IgD-negative memory B cell (primary cell): ENCODE measurements around the gene SFTPB. TPM values are rescaled to one million over a fixed set of nuclear protein-coding genes. Genes with fewer than 3 reads are reported as not detected.

Experiments
- H3K27ac Mint-ChIP-seq, 3 donors: one replicate each; pipeline ENCODE4 v1.8.0; 2020 to 2022; ENCODE audit warnings: mild to moderate bottlenecking in 3 of 3, mixed read lengths in 3 of 3, moderate library complexity in 1 of 3
- H3K27me3 Mint-ChIP-seq: one replicate; pipeline ENCODE4 v1.8.0; 2021; ENCODE audit warnings: mixed read lengths
- H3K36me3 Mint-ChIP-seq: one replicate; pipeline ENCODE4 v1.8.0; 2020; ENCODE audit warnings: mild to moderate bottlenecking, mixed read lengths
- H3K4me1 Mint-ChIP-seq, 3 donors: one replicate each; pipeline ENCODE4 v1.8.0; 2020 to 2022; ENCODE audit warnings: mixed read lengths in 3 of 3, mild to moderate bottlenecking in 1 of 3
- H3K4me3 Mint-ChIP-seq, 4 donors: one replicate each; pipeline ENCODE4 v1.8.0; 2020 to 2022; ENCODE audit warnings: mild to moderate bottlenecking in 4 of 4, mixed read lengths in 4 of 4, moderate library complexity in 3 of 4
- H3K9me3 Mint-ChIP-seq, 3 donors: one replicate each; pipeline ENCODE4 v1.8.0; 2020 to 2021; ENCODE audit warnings: mixed read lengths in 3 of 3, mild to moderate bottlenecking in 1 of 3
- polyA plus RNA-seq: library from polyadenylated mRNA; unstranded; fragments of 300-500 nt; fragmentation: Illumina TruSeq; gene quantifications from one replicate; pipeline ENCODE4 v1.2.3, GENCODE V29; 2021

SFTPB gene
- polyA plus RNA-seq, 1 donor from 2014 or later = not detected

DNA sequence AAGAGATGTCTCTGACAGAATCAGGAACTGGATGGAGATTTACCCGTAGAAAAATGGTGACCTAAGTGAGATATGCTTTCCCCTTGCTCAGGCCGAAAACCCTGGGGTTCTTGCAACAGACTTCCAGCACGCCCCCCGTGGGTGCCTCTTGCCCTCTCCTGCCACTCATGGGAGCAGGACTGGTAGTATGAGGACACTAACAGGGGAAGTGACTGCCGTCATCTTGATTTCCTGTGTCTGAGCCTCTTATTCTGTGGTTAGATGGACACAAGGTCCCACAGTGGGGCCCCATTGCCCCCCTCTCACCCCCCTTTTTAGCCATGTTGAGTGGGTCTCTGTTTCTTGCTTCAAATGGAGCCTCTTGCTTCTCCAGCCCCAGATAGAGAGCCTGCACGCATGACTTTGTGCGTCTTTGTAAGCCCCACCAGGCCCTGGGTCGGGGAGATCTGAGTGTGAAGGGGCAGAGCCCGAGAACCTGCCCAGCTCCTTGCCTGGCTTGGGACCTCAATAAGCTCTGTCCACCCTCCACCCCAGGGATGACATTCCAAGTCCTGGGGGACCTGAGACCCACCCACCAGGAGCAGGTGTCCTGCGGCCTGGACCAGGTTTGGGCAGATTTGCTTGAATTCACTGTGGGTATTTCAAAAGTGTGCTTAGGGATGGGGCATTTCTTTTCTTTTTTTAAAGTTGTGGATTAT lies 38.7 kb upstream of the SFTPB start:
- H3K27ac Mint-ChIP-seq = peak overlapping the region; percentile 2 to 71 (median 30)
- H3K4me3 Mint-ChIP-seq = peak overlapping the region in 3 of 4 donors; percentile 8 to 83 (median 15)
- H3K27me3 Mint-ChIP-seq = peaks cover 10% of the 10 kb centered on the region
- H3K4me1 Mint-ChIP-seq = peaks cover 22 to 38% (median 29%) of the 10 kb centered on the region in 3 donors
- H3K9me3 Mint-ChIP-seq = no peaks in the 10 kb centered on the region
- no peaks in the 10 kb centered on the region for H3K36me3 Mint-ChIP-seq

DNA sequence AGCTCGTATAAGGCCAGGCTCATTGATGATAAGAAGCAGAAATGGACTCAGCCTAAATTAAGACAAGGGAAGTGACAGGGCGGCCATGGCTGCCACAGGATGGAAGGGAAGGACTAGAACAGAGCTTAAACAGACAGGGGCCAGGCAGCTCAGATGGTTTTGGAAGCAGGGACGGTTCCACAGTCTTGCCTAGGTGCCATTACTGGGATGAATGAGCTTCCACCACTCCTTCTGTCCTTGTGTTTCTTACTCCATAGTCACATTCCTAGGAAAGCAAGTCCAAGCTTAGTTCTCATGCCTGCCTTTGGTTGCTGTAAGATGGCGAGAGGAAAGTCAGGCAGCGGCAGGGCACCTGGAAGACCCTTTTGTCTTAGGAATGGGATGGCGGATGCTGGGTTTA lies 38.1 kb upstream of the SFTPB start:
- H3K4me1 Mint-ChIP-seq = peaks cover 22 to 40% (median 29%) of the 10 kb centered on the region in 3 donors
- peaks cover 3% of the 10 kb centered on the region for H3K27me3 Mint-ChIP-seq
- no peaks in the 10 kb centered on the region for H3K36me3 Mint-ChIP-seq
- peak overlapping the region; percentile 76 to 82 (median 77) for H3K27ac Mint-ChIP-seq
- H3K9me3 Mint-ChIP-seq = no peaks in the 10 kb centered on the region
- peak overlapping the region in 1 of 4 donors; percentile 18 for H3K4me3 Mint-ChIP-seq

DNA sequence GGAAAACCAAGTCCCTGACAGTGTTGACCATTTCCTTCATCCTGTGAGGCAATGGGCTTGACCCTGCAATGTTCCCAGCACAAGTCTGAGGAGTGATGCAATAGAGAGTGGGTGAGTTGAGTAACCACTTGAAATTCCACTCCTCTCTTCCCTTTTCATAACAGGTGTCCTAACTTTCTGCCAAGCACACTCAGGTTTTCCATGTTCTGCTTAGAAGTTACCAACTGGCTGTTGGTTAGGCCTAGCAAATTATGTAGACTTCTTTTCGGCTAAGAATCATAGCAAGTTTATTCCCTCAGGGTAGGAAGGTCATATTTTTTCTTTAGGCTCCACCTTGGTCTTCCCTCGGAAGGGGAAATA lies 37.7 kb upstream of the SFTPB start:
- Mint-ChIP-seq H3K4me3 (peak overlapping the region in 1 of 4 donors; percentile 89), H3K27ac (peak overlapping the region; percentile 76 to 82 (median 77)), H3K4me1 (peaks cover 24 to 40% (median 29%) of the 10 kb centered on the region in 3 donors), H3K36me3 (no peaks in the 10 kb centered on the region), H3K9me3 (no peaks in the 10 kb centered on the region), H3K27me3 (peaks cover 2% of the 10 kb centered on the region)

DNA sequence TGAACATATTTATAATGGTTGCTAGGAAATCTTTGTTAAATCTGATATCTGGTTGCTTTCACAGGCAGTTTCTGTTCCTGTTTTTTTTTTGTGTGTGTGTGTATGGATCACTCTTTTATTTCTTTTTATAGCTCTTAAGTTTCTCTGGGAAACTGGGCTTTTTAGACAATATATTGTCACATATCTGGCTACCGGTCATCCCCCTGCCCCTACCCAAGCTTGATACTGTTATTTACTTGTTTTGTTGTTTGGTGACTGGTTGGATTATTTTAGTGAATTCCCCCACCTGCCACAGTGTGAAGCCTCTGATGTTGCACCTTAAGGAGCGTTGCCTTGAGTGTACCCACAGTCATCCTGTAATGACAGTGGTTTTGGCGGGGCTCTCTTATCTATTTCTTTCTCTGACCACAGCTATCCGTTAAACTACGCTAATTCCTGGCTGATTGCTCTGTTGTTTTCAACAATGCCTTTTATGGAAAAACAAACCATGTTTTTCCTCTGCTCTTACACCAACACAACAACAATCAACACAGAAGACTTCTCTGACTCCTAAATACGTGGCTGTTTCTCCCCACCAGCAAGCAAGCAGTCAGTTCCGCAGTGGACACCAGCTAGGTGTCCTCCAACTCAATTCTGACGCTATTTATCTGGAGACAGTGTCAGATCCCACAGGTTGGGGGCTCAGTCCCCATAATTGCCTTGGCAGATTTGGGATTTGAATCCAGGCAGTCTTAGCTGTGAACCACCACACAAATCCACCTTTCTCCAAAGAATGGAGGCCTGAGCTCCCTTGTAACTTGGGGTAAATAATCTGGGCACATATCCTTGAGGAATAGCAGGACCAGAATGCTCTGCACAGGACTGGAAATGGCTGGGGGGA lies 37.0 kb upstream of the SFTPB start:
- Mint-ChIP-seq H3K36me3 (no peaks in the 10 kb centered on the region), H3K9me3 (no peaks in the 10 kb centered on the region), H3K4me1 (peaks cover 25 to 40% (median 29%) of the 10 kb centered on the region in 3 donors), H3K27me3 (peaks cover 2% of the 10 kb centered on the region), H3K27ac (peak overlapping the region; percentile 77 to 93 (median 82)), H3K4me3 (peak overlapping the region; percentile 46 to 89 (median 80))

DNA sequence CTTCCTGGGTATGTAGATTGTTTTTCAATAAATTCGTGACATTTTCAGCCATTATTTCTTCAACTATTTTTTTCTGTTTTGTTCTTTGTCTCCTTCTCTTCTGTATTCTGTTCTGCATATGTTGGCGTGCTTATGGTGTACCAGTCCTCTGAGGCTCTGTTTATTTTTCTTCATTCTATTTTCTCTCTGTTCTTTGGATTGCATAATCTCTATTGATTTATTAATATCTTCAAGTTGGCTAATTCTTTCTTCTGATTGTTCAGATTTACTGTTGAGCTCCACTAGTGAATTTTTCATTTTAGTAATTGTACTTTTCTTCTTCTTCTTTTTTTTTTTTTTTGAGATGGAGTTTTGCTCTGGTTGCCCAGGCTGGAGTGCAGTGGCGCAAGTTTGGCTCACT lies 36.0 kb upstream of the SFTPB start:
- Mint-ChIP-seq H3K4me1 (peaks cover 25 to 38% (median 29%) of the 10 kb centered on the region in 3 donors), H3K4me3 (peak overlapping the region in 2 of 4 donors; percentile 19 to 88), H3K27ac (peak overlapping the region in 2 of 3 donors; percentile 50 to 82)

DNA sequence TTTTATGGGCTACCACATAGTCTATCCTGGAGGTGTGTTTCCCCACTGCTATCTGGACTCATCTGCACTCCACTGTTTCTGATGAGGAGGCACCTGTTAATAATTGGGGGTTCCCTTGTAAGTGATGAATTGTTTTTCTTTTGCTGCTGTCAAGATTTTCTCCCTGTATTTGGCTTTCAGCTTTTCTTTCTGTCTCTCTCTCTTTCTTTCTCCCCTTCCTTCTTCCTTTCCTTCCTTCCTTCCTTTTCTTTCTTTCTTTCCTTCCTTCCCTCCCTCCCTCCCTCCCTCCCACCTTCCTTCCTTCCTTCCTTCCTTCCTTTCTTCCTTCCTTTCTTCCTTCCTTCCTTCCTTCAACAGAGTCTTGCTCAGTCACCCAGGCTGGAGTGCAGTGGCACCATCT lies 35.3 kb upstream of the SFTPB start:
- Mint-ChIP-seq H3K27me3 (peaks cover 2% of the 10 kb centered on the region), H3K4me1 (peaks cover 25 to 38% (median 29%) of the 10 kb centered on the region in 3 donors), H3K9me3 (no peaks in the 10 kb centered on the region), H3K27ac (peak overlapping the region in 1 of 3 donors; percentile 3), H3K36me3 (no peaks in the 10 kb centered on the region), H3K4me3 (peak overlapping the region in 1 of 4 donors; percentile 30)

More for the DNA sequence above, 36.0 kb upstream of the SFTPB start:
- peaks cover 2% of the 10 kb centered on the region for H3K27me3 Mint-ChIP-seq
- H3K9me3 Mint-ChIP-seq = no peaks in the 10 kb centered on the region
- no peaks in the 10 kb centered on the region for H3K36me3 Mint-ChIP-seq

DNA sequence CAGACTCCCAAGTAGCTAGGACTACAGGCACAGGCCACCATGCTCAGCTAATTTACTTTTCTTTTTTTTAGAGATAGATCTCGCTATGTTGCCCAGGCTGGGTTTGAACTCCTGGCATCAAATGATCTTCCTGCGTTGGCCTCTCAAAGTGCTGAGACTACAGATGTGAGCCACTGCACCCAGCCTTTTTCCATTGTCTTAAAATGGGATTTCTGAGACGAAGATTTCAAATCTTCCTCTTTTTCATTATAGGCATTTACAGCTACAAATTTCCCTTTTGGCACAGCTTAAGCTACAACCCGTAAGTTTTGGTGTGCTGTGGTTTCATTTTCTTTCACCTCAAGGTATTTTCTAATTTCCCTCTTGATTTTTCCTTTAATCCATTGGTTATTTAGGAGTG lies 34.8 kb upstream of the SFTPB start:
- H3K36me3 Mint-ChIP-seq = no peaks in the 10 kb centered on the region
- H3K4me3 Mint-ChIP-seq = peak overlapping the region in 1 of 4 donors; percentile 50
- H3K4me1 Mint-ChIP-seq = peaks cover 25 to 38% (median 29%) of the 10 kb centered on the region in 3 donors
- H3K9me3 Mint-ChIP-seq = no peaks in the 10 kb centered on the region
- H3K27me3 Mint-ChIP-seq = no peaks in the 10 kb centered on the region
- H3K27ac Mint-ChIP-seq = peak overlapping the region in 1 of 3 donors; percentile 3

DNA sequence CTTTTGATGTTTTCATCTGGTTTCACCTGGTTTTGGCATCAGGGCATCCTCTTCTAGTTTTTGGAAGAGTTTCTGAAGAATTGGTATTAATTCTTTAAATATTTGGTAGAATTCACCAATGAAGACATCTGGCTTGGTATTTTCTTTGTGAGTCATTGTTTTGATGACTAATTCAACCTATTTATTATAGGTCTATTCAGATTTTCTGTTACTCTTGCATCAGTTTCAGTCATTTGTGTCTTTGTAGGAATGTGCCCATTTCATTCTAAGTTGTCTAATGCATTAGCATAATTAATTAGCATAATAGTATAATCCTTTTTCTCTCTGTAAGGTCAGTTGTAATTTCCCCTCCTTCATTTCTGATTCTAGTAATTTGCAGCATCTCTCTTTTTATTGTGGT lies 34.2 kb upstream of the SFTPB start:
- no peak overlapping the region for H3K27ac Mint-ChIP-seq
- no peaks in the 10 kb centered on the region for H3K9me3 Mint-ChIP-seq
- H3K4me1 Mint-ChIP-seq = peaks cover 22 to 36% (median 28%) of the 10 kb centered on the region in 3 donors

DNA sequence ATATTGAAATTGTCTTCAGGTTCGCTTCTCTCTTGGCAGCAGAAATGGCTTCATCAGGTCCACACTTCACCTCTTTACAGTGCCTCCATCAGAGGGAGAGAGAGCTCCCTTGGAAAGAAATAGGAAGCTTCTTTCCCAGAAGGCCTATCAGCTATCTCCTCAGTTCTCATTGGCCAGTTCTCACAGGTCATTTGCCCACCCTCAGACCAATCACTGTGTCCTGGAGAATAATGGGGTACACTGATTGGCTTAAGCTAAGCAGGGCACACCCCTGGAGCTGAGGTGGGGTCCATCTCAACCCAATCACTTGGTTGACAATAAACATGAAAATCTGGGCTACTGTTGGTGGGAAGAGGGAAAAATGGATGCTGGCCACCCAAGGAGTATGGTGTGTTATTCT lies 31.3 kb upstream of the SFTPB start:
- peak overlapping the region in 1 of 3 donors; percentile 39 for H3K27ac Mint-ChIP-seq
- H3K27me3 Mint-ChIP-seq = no peaks in the 10 kb centered on the region
- no peaks in the 10 kb centered on the region for H3K9me3 Mint-ChIP-seq
- peak overlapping the region in 1 of 4 donors; percentile 68 for H3K4me3 Mint-ChIP-seq
- H3K36me3 Mint-ChIP-seq = no peaks in the 10 kb centered on the region
- H3K4me1 Mint-ChIP-seq = peaks cover 8 to 15% (median 9%) of the 10 kb centered on the region in 3 donors

More for the DNA sequence above, 34.2 kb upstream of the SFTPB start:
- H3K36me3 Mint-ChIP-seq = no peaks in the 10 kb centered on the region
- no peak overlapping the region for H3K4me3 Mint-ChIP-seq
- H3K27me3 Mint-ChIP-seq = no peaks in the 10 kb centered on the region

DNA sequence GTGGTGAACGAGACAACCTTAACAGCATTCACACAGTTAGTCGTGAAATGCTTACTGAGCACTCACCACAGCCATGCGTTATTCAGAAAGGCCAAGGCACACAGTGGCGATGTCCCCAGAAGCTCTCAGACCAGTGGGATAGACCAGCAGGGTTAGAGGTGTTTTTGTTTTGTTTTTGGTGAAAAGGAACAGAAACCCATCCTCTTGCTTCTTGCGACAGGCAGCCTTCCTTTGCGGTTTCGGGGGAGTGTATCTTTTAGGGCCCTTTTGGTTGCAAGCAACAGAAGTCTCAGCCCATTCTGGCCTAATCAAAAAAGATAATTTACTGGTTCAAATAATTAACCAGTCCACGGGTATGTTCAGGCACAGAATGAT lies 30.9 kb upstream of the SFTPB start:
- H3K27ac Mint-ChIP-seq = peak overlapping the region in 1 of 3 donors; percentile 39
- peaks cover 4 to 11% (median 5%) of the 10 kb centered on the region in 3 donors for H3K4me1 Mint-ChIP-seq
- no peaks in the 10 kb centered on the region for H3K36me3 Mint-ChIP-seq
- H3K4me3 Mint-ChIP-seq = no peak overlapping the region
- no peaks in the 10 kb centered on the region for H3K27me3 Mint-ChIP-seq
- H3K9me3 Mint-ChIP-seq = no peaks in the 10 kb centered on the region

DNA sequence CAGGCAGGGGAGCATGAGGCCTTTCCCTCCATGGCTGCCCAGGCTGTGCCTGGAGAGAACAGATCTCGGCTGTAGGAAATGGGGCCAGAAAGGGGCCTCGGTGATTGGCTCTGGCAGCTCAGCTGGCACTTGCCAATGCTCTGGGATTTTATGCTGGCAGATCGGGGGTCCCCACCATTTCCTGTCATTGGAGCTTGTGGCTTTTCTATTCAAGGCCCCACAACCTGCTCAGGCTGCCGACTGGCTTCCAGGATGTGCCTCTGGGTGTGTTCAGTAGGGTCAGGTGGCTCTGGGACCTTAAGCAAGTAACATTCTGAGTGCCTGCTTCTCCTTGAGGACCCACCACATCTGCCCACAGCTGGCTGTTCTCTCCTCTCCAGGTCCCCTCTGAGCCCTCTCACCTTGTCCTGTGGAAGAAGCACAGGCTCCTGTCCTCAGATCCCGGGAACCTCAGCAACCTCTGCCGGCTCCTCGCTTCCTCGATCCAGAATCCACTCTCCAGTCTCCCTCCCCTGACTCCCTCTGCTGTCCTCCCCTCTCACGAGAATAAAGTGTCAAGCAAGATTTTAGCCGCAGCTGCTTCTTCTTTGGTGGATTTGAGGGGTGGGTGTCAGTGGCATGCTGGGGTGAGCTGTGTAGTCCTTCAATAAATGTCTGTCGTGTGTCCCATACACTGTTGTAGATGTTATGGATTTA lies 30.3 kb upstream of the SFTPB start:
- no peaks in the 10 kb centered on the region for H3K9me3 Mint-ChIP-seq
- peak overlapping the region in 1 of 3 donors; percentile 39 for H3K27ac Mint-ChIP-seq
- H3K4me3 Mint-ChIP-seq = no peak overlapping the region
- H3K27me3 Mint-ChIP-seq = no peaks in the 10 kb centered on the region
- peaks cover 3 to 8% (median 4%) of the 10 kb centered on the region in 3 donors for H3K4me1 Mint-ChIP-seq
- no peaks in the 10 kb centered on the region for H3K36me3 Mint-ChIP-seq

DNA sequence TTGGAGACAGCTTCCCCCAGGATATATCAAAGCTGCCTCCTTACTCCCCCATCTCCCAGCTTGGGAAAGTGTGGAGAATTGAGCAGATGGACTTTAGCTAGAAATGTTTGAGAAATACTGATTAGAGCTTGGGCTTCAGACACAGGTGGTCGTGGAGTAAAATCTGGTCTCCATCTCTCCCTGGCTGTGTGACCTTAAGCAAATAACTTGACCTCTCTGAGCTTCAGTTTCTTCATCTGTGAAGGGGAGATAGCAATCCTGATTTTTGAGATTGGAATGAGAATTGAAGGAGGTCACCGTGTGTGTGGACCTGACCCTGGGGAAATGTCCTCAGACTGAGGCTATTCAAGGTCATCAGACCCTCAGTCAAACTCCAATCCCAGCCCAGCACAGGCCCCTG lies 29.7 kb upstream of the SFTPB start:
- Mint-ChIP-seq H3K4me1 (peaks cover 0 to 5% (median 3%) of the 10 kb centered on the region in 3 donors), H3K4me3 (no peak overlapping the region), H3K27ac (no peak overlapping the region), H3K9me3 (no peaks in the 10 kb centered on the region), H3K27me3 (no peaks in the 10 kb centered on the region), H3K36me3 (no peaks in the 10 kb centered on the region)

DNA sequence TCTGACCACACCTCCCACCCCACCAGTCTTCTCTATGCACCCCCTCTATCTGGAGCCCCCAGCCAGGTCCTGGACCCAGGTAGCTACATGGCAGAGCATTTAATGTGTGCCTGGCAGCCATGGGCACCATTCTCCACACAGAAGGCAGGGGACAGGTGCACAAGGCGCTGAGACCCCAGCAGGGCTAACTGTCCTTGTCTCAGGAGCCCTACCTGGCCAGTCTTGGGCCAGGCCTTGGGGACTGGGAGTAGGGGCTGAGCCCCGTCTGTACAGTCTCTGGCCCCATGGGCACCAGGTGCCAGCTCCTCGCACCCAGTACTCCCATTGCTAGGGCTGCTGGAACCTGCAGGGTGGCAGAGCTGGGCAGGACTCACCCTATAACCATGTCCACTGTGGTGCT lies 29.1 kb upstream of the SFTPB start:
- no peaks in the 10 kb centered on the region for H3K27me3 Mint-ChIP-seq
- no peaks in the 10 kb centered on the region for H3K9me3 Mint-ChIP-seq
- H3K4me3 Mint-ChIP-seq = peak overlapping the region in 1 of 4 donors; percentile 33
- peaks cover 0 to 6% (median 3%) of the 10 kb centered on the region in 3 donors for H3K4me1 Mint-ChIP-seq
- H3K27ac Mint-ChIP-seq = no peak overlapping the region
- H3K36me3 Mint-ChIP-seq = no peaks in the 10 kb centered on the region

DNA sequence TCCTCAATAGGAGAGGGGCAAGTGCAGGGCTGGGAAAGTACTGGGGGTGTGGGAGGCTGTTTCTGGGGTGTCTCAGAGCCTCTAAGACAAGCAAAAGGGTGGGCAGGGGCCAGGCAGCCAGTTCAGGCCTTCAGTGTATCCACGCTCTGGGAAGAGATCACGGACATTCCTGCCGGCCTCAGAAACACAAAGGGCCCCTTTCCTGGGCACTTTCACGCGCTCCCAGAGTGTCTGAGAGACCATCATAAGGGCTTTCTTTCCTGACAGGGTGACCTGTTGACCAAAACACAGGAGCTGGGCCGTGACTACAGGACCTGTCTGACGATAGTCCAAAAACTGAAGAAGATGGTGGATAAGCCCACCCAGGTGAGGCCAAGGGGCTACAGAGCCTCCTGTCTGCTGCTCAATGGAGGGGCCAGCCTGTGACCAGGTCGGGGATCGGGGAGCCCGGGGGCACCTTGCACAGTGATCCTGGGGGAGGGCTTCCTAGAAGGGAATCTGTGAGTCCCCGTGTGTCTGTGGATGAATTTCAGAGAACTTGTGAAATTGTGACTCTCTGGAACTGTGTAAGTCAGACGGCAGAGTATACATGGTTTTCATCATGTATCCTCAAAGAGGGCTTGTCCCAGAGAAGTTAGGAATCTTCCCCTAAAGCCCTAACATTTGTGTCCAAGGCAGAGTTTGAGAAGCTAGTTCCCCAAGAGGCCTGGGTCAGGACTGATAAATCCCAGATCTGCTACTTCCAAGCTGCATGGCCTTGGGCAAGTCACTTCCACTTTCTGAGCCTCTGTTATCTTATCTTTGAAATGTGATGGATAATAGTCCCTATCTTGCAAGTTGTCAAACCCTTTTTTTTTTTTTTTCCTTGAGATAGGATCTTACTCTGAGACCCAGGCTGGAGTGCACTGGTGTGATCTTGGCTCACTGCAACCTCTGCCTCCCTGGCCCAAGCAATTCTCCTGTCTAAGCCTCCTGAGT lies 28.0 kb upstream of the SFTPB start:
- H3K27ac Mint-ChIP-seq = no peak overlapping the region
- H3K36me3 Mint-ChIP-seq = no peaks in the 10 kb centered on the region
- H3K27me3 Mint-ChIP-seq = no peaks in the 10 kb centered on the region
- peak overlapping the region in 1 of 4 donors; percentile 72 for H3K4me3 Mint-ChIP-seq
- no peaks in the 10 kb centered on the region for H3K9me3 Mint-ChIP-seq
- peaks cover 0 to 3% (median 2%) of the 10 kb centered on the region in 3 donors for H3K4me1 Mint-ChIP-seq
